Mesendoderm (in vitro differentiated cells): ENCODE results near the gene FITM2.

Source experiments
- DNase-seq: peaks from one replicate; pipeline ENCODE4 v3.0.0; 2013
- H2AK5ac ChIP-seq: 2 replicates; pipeline ENCODE4 v1.6.1; 2013; ENCODE audit warnings: low read length, inconsistent platforms
- H2BK120ac ChIP-seq: 2 replicates; pipeline ENCODE4 v1.6.1; 2013; ENCODE audit warnings: low read depth, mild to moderate bottlenecking, low read length, moderate library complexity, mixed read lengths
- H2BK15ac ChIP-seq: replicated peaks from 2 replicates; pipeline ENCODE4 v1.6.1; 2013; ENCODE audit warnings: low read depth, mild to moderate bottlenecking, moderate library complexity
- H2BK5ac ChIP-seq: 2 replicates; pipeline ENCODE4 v1.6.1; 2013; ENCODE audit warnings: low read length, inconsistent platforms
- H3K18ac ChIP-seq: 2 replicates; pipeline ENCODE4 v1.6.1; 2013; ENCODE audit warnings: mild to moderate bottlenecking, low read length, mixed read lengths
- H3K23ac ChIP-seq: one replicate; pipeline ENCODE4 v1.6.1; 2013; ENCODE audit warnings: low read length
- H3K27ac ChIP-seq: 2 replicates; pipeline ENCODE4 v1.5.1; 2013; ENCODE audit warnings: low read depth, mild to moderate bottlenecking, inconsistent platforms, low read length, moderate library complexity
- H3K27me3 ChIP-seq: 2 replicates; pipeline ENCODE4 v1.6.1; 2013; ENCODE audit warnings: low read length, control low read depth, mild to moderate bottlenecking, inconsistent platforms; ENCODE audit not compliant: insufficient read depth, poor library complexity
- H3K36me3 ChIP-seq: 2 replicates; pipeline ENCODE4 v1.6.1; 2013; ENCODE audit warnings: low read length, inconsistent platforms; ENCODE audit not compliant: control insufficient read depth, insufficient read depth
- H3K4ac ChIP-seq: one replicate; pipeline ENCODE4 v1.6.1; 2013; ENCODE audit warnings: low read depth, mild to moderate bottlenecking, low read length, moderate library complexity
- H3K4me1 ChIP-seq: 2 replicates; pipeline ENCODE4 v1.6.1; 2013; ENCODE audit warnings: low read depth, low read length, inconsistent platforms; ENCODE audit not compliant: control insufficient read depth
- H3K4me2 ChIP-seq: 2 replicates; pipeline ENCODE4 v1.6.1; 2013; ENCODE audit warnings: low read length
- H3K4me3 ChIP-seq: 2 replicates; pipeline ENCODE4 v1.5.1; 2013; ENCODE audit warnings: mild to moderate bottlenecking, low read length
- H3K56ac ChIP-seq: one replicate; pipeline ENCODE4 v1.6.1; 2013; ENCODE audit warnings: low read length
- H3K79me1 ChIP-seq: 2 replicates; pipeline ENCODE4 v1.6.1; 2013; ENCODE audit warnings: low read length, inconsistent platforms
- H3K79me2 ChIP-seq: 2 replicates; pipeline ENCODE4 v1.6.1; 2013; ENCODE audit warnings: mild to moderate bottlenecking, low read length; ENCODE audit not compliant: control insufficient read depth, insufficient read depth
- H3K9ac ChIP-seq: 2 replicates; pipeline ENCODE4 v1.6.1; 2013; ENCODE audit warnings: low read length, inconsistent platforms
- H4K5ac ChIP-seq: one replicate; pipeline ENCODE4 v1.6.1; 2013; ENCODE audit warnings: low read length
- H4K8ac ChIP-seq: one replicate; pipeline ENCODE4 v1.6.1; 2013; ENCODE audit warnings: low read depth, mild to moderate bottlenecking, control low read depth, low read length, moderate library complexity
- WGBS: extraction: QIAGEN DNeasy Blood & Tissue Kit; methylation state at CpG from one replicate; pipeline ENCODE4 v1.1.7; 2013; ENCODE audit warnings: low lambda C conversion rate, missing lambda C conversion rate; ENCODE audit not compliant: insufficient coverage; ENCODE audit errors: extremely low coverage; 5-methylcytosine and 5-hydroxymethylcytosine counted together

The FITM2 gene

GRCh38 chr20:44314870-44315269 is 3.9 kb upstream of the FITM2 start:
- H3K79me2 ChIP-seq: no peaks in the 10 kb centered on the region
- no peak overlapping the region for H3K18ac ChIP-seq
- H3K27me3 ChIP-seq: no peaks in the 10 kb centered on the region
- H3K4me3 ChIP-seq: no peak overlapping the region
- H3K79me1 ChIP-seq: no peaks in the 10 kb centered on the region
- no peak overlapping the region for H2AK5ac ChIP-seq
- no peak overlapping the region for H3K9ac ChIP-seq
- no peak for DNase-seq
- H2BK15ac ChIP-seq: no peak overlapping the region
- no peak overlapping the region for H4K8ac ChIP-seq
- H3K4ac ChIP-seq: no peak overlapping the region
- peaks cover 3% of the 10 kb centered on the region for H3K4me1 ChIP-seq
- H3K23ac ChIP-seq: no peak overlapping the region
- H3K36me3 ChIP-seq: no peaks in the 10 kb centered on the region
- H2BK5ac ChIP-seq: no peak overlapping the region
- H3K56ac ChIP-seq: no peak overlapping the region
- H3K27ac ChIP-seq: no peak overlapping the region
- no peak overlapping the region for H2BK120ac ChIP-seq
- H4K5ac ChIP-seq: no peak overlapping the region
- H3K4me2 ChIP-seq: no peak overlapping the region

- H3K79me2 ChIP-seq: no peaks in the 10 kb centered on the region
- no peaks in the 10 kb centered on the region for H3K27me3 ChIP-seq
- H2BK120ac ChIP-seq: no peak overlapping the region
- H3K56ac ChIP-seq: peak overlapping the region; percentile 98
- H4K8ac ChIP-seq: no peak overlapping the region
- no peaks in the 10 kb centered on the region for H3K36me3 ChIP-seq
- no peak overlapping the region for H2AK5ac ChIP-seq
- peaks cover 3% of the 10 kb centered on the region for H3K4me1 ChIP-seq
- peak overlapping the region; percentile 80 for H3K4me3 ChIP-seq
- peak overlapping the region; percentile 88 for H3K9ac ChIP-seq
- no peaks in the 10 kb centered on the region for H3K79me1 ChIP-seq
- no peak overlapping the region for H3K23ac ChIP-seq
- H4K5ac ChIP-seq: no peak overlapping the region
- WGBS: no CpG with 5 or more reads among the region's 17 CpGs
- no peak overlapping the region for H2BK15ac ChIP-seq
- peak; percentile 74 for DNase-seq
- H3K18ac ChIP-seq: no peak overlapping the region
- no peak overlapping the region for H3K27ac ChIP-seq
- no peak overlapping the region for H2BK5ac ChIP-seq
- no peak overlapping the region for H3K4ac ChIP-seq
- H3K4me2 ChIP-seq: peak overlapping the region; percentile 82
These were observed 989 bp downstream of the FITM2 start for GRCh38 chr20:44309763-44310663.

GRCh38 chr20:44306927-44307326 is 4.1 kb downstream of the FITM2 start:
- no peak overlapping the region for H4K5ac ChIP-seq
- H3K27me3 ChIP-seq: no peaks in the 10 kb centered on the region
- H3K27ac ChIP-seq: no peak overlapping the region
- H2BK120ac ChIP-seq: no peak overlapping the region
- no peak overlapping the region for H2AK5ac ChIP-seq
- H3K23ac ChIP-seq: no peak overlapping the region
- DNase-seq: no peak
- peaks cover 3% of the 10 kb centered on the region for H3K4me1 ChIP-seq
- H3K79me2 ChIP-seq: no peaks in the 10 kb centered on the region
- H3K4ac ChIP-seq: no peak overlapping the region
- no peak overlapping the region for H3K9ac ChIP-seq
- H3K79me1 ChIP-seq: no peaks in the 10 kb centered on the region
- no peak overlapping the region for H3K56ac ChIP-seq
- H3K36me3 ChIP-seq: no peaks in the 10 kb centered on the region
- H3K4me2 ChIP-seq: no peak overlapping the region
- H4K8ac ChIP-seq: no peak overlapping the region
- H2BK5ac ChIP-seq: no peak overlapping the region
- no CpG with 5 or more reads among the region's 9 CpGs for WGBS
- H2BK15ac ChIP-seq: no peak overlapping the region
- H3K4me3 ChIP-seq: no peak overlapping the region
- H3K18ac ChIP-seq: no peak overlapping the region

GRCh38 chr20:44304383-44304782 is 6.6 kb downstream of the FITM2 start:
- H2BK120ac ChIP-seq: no peak overlapping the region
- H2BK5ac ChIP-seq: no peak overlapping the region
- H3K23ac ChIP-seq: no peak overlapping the region
- no peak overlapping the region for H4K8ac ChIP-seq
- H3K4me3 ChIP-seq: no peak overlapping the region
- H3K79me1 ChIP-seq: no peaks in the 10 kb centered on the region
- no peak overlapping the region for H3K27ac ChIP-seq
- H2BK15ac ChIP-seq: no peak overlapping the region
- H3K18ac ChIP-seq: no peak overlapping the region
- no peak overlapping the region for H3K56ac ChIP-seq
- no peak overlapping the region for H2AK5ac ChIP-seq
- H3K9ac ChIP-seq: no peak overlapping the region
- DNase-seq: no peak
- H3K36me3 ChIP-seq: no peaks in the 10 kb centered on the region
- H3K4me2 ChIP-seq: no peak overlapping the region
- H3K4ac ChIP-seq: no peak overlapping the region
- H3K4me1 ChIP-seq: no peaks in the 10 kb centered on the region
- no peaks in the 10 kb centered on the region for H3K79me2 ChIP-seq
- H3K27me3 ChIP-seq: no peaks in the 10 kb centered on the region
- H4K5ac ChIP-seq: no peak overlapping the region

GRCh38 chr20:44302736-44303135 is 8.3 kb downstream of the FITM2 start:
- Histone ChIP-seq H3K4me3 (no peak overlapping the region), H3K79me2 (no peaks in the 10 kb centered on the region), H2AK5ac (no peak overlapping the region), H3K9ac (no peak overlapping the region), H4K8ac (no peak overlapping the region), H2BK15ac (no peak overlapping the region), H3K27me3 (no peaks in the 10 kb centered on the region), H3K27ac (no peak overlapping the region), H3K23ac (no peak overlapping the region), H3K18ac (no peak overlapping the region), H2BK120ac (no peak overlapping the region), H3K4me2 (no peak overlapping the region), H3K56ac (no peak overlapping the region), H4K5ac (no peak overlapping the region), H3K4ac (no peak overlapping the region), H3K4me1 (no peaks in the 10 kb centered on the region), H3K36me3 (no peaks in the 10 kb centered on the region), H3K79me1 (no peaks in the 10 kb centered on the region), H2BK5ac (no peak overlapping the region)
- no peak for DNase-seq
- no CpG with 5 or more reads among the region's 8 CpGs for WGBS
